Measurements from ENCODE around the gene NASP. TPM values are rescaled to one million over a fixed set of nuclear protein-coding genes. Genes with fewer than 3 reads are reported as not detected.

Gene NASP
- total RNA-seq, 4 donors from 2014 or later = 43.0 to 106 (median 79.2) TPM

- TF ChIP-seq, protein P1, sequence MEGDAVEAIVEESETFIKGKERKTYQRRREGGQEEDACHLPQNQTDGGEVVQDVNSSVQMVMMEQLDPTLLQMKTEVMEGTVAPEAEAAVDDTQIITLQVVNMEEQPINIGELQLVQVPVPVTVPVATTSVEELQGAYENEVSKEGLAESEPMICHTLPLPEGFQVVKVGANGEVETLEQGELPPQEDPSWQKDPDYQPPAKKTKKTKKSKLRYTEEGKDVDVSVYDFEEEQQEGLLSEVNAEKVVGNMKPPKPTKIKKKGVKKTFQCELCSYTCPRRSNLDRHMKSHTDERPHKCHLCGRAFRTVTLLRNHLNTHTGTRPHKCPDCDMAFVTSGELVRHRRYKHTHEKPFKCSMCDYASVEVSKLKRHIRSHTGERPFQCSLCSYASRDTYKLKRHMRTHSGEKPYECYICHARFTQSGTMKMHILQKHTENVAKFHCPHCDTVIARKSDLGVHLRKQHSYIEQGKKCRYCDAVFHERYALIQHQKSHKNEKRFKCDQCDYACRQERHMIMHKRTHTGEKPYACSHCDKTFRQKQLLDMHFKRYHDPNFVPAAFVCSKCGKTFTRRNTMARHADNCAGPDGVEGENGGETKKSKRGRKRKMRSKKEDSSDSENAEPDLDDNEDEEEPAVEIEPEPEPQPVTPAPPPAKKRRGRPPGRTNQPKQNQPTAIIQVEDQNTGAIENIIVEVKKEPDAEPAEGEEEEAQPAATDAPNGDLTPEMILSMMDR (IDR thresholded peaks at IDR 0.05; ENCODE audit: low read depth) = no peak
Observed at GRCh38 chr1:45557422-45557944, 26.4 kb upstream of the NASP start.

- TF ChIP-seq, protein P1 (IDR thresholded peaks at IDR 0.05; ENCODE audit: low read depth) = no peak
Observed at GRCh38 chr1:45563843-45564242, 20.0 kb upstream of the NASP start.

GRCh38 chr1:45566722-45567121 is 17.1 kb upstream of the NASP start:
- TF ChIP-seq, protein P1 (IDR thresholded peaks at IDR 0.05; ENCODE audit: low read depth) = no peak

- TF ChIP-seq, protein P1 (IDR thresholded peaks at IDR 0.05; ENCODE audit: low read depth) = no peak
Observed at GRCh38 chr1:45567911-45568310, 15.9 kb upstream of the NASP start.

DNA sequence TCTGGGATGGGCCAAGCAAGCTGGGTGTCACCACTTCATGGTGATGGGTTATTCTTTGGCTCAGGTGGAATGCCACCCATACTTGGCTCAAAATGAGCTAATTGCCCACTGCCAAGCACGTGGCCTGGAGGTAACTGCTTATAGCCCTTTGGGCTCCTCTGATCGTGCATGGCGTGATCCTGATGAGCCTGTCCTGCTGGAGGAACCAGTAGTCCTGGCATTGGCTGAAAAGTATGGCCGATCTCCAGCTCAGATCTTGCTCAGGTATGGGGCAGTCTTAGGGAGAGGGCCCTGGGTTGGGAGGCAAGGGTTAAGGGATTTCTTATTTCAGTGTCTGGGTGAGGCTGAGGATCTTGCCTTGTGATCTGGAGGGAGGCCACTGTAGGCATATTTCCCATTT is 15.4 kb upstream of the NASP start:
- TF ChIP-seq, protein P1 (IDR thresholded peaks at IDR 0.05; ENCODE audit: low read depth) = no peak

DNA sequence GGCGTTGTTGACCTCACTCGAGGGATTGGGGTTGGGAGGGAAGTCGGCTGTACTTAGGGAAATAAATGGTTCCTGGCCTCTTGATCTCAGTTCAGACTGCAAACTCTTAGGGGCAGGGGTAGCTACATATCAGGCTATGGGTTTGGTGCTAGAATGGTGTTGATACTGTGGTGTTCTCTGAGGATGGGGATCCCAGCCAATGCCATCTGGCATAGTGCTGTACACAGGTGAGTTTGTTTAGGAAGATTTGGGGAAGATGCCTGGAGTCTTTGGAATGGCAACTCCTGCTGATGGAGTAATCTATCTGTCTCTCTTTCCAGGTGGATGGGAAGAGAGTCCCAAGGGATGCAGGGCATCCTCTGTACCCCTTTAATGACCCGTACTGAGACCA is 14.3 kb upstream of the NASP start:
- TF ChIP-seq, protein P1 (IDR thresholded peaks at IDR 0.05; ENCODE audit: low read depth) = no peak

DNA sequence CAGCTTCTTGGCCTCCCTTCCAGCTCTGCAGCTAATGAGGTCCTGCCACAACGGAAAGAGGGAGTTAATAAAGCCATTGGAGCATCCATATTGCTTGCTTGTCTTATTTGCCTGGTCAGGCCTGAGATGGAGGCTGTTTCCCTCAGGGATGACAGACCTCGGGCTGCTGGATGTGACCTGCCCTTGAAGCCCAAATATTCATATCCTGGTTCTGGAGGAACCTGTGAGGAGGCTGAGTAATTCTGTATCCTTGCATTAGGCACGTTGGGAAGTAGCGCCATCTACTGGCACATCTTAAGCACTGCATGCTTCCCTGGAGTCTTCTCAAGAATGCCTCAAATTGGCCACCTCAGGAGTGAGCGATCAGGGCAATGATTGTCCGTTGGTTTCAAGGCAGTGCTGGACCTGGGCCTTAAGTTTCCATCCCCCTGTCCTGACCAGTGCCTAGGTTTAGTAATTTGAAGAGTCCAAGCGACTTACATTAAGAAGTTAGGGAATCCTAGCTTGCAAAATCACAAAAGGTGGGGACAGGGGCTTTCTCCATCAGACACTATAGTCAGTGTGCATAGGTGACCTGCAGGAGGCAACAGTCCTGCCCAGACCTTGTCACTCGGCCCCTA is 13.8 kb upstream of the NASP start:
- TF ChIP-seq, protein P1 (IDR thresholded peaks at IDR 0.05; ENCODE audit: low read depth) = no peak
